Ammon's horn (tissue), 1 donor: ENCODE data around the gene RHO.

ENCODE experiments used
- DNase-seq: peaks from one replicate; pipeline ENCODE4 v3.0.0-alpha.2; 2016; ENCODE audit warnings: low spot score

The RHO gene

GRCh38 chr3:129577925-129578786, 49.7 kb downstream of the RHO start:
- no peak for DNase-seq

GRCh38 chr3:129579991-129580390, 51.6 kb downstream of the RHO start:
- no peak for DNase-seq

GRCh38 chr3:129581623-129582022, 53.2 kb downstream of the RHO start:
- DNase-seq: no peak

GRCh38 chr3:129582799-129583198, 54.4 kb downstream of the RHO start:
- DNase-seq: no peak

DNA sequence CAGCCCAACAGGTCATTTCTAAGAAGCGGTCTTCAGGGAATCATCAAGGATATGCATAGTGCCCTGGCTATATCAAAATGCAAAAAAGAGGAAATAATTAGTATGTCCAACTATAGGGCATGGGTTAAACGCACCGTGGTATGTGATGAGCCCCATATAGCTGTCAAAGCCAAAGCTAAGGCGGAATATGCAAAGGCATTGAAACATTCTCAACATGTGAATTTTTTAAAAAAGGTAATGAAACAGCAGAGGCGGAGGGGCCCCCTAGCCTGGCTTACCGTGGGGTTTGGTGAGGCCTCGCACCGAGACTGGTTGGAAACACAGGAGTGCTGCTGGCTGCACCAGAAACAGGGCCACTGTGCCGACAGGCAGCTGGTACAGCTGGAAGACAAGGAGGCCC, 54.9 kb downstream of the RHO start:
- DNase-seq: no peak

- DNase-seq: no peak
Measured at GRCh38 chr3:129584631-129585030, 56.2 kb downstream of the RHO start.
